Measurements from ENCODE around the gene CAMKK2.

CAMKK2 gene

DNA sequence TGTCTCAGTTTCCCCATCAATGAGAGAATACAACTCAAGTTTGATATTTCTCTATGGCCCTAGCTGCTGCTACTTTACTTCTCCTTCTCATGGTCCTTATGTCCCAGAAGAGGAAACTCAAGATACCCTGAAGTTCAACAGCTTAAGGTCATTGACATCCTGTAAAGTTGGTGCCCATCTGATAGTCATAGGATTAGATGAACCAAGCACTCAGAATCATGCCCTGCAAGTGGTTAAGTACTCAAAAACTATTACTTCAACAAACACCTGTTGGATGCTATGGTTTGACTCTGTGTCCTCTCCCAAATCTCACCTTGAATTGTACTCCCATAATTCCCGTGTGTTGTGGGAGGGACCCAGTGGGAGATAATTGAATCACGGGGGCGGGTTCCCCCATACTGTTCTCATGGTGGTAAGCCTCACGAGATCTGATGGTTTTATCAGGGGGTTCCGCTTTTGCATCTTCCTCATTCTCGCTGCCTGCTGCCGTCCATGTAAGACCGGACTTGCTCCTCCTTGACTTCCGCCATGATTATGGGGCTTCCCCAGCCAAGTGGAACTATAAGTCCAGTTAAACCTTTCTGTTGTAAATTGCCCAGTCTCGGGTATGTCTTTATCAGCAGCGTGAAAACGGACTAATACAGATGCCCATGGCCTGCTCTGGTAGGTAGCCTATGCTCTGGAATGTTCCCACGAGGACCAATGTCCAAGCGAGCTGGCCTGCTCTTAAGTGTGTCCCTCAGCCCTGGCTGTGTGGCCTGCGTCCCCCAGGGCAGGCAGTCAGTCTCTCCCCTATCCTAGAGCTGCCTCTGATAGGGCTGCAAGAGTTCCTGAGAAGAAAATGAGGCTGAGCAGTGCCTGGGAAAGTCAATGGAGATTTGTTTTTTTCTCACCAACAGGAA, 18.1 kb downstream of the CAMKK2 start:
- Histone ChIP-seq H3K27me3 (ENCODE audit: control insufficient read depth, insufficient read depth, low read length) (no peaks in the 10 kb centered on the region), H3K36me3 (ENCODE audit: control insufficient read depth, insufficient read depth, low read length) (peaks cover 19% of the 10 kb centered on the region), H3K4me3 (ENCODE audit: low read depth, low read length) (no peak overlapping the region), H3K9ac (ENCODE audit: low read length) (no peak overlapping the region), H3K27ac (ENCODE audit: low read depth, low read length) (no peak overlapping the region), H3K4me1 (ENCODE audit: control insufficient read depth, insufficient read depth, low read length) (peaks cover 25% of the 10 kb centered on the region), H3K9me3 (ENCODE audit: control insufficient read depth, insufficient read depth, low read depth, low read length) (no peaks in the 10 kb centered on the region)

DNA sequence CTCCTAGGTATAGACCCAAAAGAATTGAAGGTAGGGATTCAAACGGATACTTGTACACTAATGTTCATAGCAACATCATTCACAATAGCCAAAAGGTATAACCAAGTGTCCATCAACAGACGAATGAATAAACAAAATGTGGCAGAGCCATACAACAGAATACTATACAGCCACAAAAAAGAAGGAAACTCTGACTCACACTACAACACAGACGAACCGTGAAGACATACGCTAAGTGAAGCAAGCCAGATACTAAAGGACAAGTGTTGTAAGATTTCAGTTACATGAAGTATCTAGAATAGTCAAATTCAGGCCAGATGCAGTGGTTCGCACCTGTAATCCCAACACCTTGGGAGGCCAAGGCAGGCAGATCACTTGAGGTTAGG, 19.1 kb downstream of the CAMKK2 start:
- Histone ChIP-seq H3K27me3 (ENCODE audit: control insufficient read depth, insufficient read depth, low read length) (no peaks in the 10 kb centered on the region), H3K4me3 (ENCODE audit: low read depth, low read length) (no peak overlapping the region), H3K27ac (ENCODE audit: low read depth, low read length) (no peak overlapping the region), H3K36me3 (ENCODE audit: control insufficient read depth, insufficient read depth, low read length) (peaks cover 25% of the 10 kb centered on the region), H3K4me1 (ENCODE audit: control insufficient read depth, insufficient read depth, low read length) (peaks cover 24% of the 10 kb centered on the region), H3K9ac (ENCODE audit: low read length) (no peak overlapping the region), H3K9me3 (ENCODE audit: control insufficient read depth, insufficient read depth, low read depth, low read length) (no peaks in the 10 kb centered on the region)

DNA sequence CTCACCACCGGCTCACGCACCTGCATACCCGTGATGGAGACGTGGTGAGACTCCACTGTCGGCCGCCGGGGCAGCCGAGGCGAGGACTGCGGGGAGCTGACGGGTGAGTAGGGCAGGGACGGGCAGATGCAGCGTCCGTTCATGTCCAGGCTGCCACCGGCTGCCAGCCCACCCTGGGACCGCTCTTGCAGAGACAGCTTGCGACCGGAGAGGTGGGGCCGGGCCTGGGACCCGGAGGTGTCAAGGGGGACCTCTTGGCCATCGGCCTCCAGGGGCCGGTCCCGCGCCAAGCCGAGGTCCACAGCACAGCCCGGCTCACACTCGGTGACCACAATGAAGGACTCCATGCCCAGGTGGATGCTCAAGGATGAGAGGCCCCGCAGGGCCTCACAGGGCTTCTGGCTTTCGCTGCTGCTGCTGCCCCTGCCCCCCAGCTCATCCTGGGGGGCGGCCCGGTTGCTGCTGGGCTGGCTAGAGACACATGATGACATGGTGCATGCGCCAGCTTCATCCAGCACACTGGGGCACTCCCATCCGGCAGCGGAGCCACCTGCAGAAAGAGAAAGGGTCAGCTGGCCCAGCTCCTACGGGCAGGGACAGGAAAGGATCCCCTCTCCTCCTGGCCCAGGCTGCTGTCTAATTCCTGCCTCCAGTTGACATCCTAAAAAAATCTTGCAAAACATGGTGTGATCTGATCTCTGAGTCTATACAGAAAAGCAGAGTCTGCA, 22.3 kb downstream of the CAMKK2 start:
- Histone ChIP-seq H3K9ac (ENCODE audit: low read length) (no peak overlapping the region), H3K27ac (ENCODE audit: low read depth, low read length) (no peak overlapping the region), H3K27me3 (ENCODE audit: control insufficient read depth, insufficient read depth, low read length) (no peaks in the 10 kb centered on the region), H3K36me3 (ENCODE audit: control insufficient read depth, insufficient read depth, low read length) (peaks cover 37% of the 10 kb centered on the region), H3K4me1 (ENCODE audit: control insufficient read depth, insufficient read depth, low read length) (peaks cover under 1% of the 10 kb centered on the region; the same call in 1 of the 2 replicates), H3K4me3 (ENCODE audit: low read depth, low read length) (no peak overlapping the region), H3K9me3 (ENCODE audit: control insufficient read depth, insufficient read depth, low read depth, low read length) (no peaks in the 10 kb centered on the region)

- Histone ChIP-seq H3K4me1 (ENCODE audit: control insufficient read depth, insufficient read depth, low read length) (no peaks in the 10 kb centered on the region), H3K27ac (ENCODE audit: low read depth, low read length) (no peak overlapping the region), H3K4me3 (ENCODE audit: low read depth, low read length) (no peak overlapping the region), H3K9ac (ENCODE audit: low read length) (no peak overlapping the region), H3K27me3 (ENCODE audit: control insufficient read depth, insufficient read depth, low read length) (no peaks in the 10 kb centered on the region), H3K36me3 (ENCODE audit: control insufficient read depth, insufficient read depth, low read length) (peaks cover 40% of the 10 kb centered on the region), H3K9me3 (ENCODE audit: control insufficient read depth, insufficient read depth, low read depth, low read length) (no peaks in the 10 kb centered on the region)
These were observed 23.1 kb downstream of the CAMKK2 start for GRCh38 chr12:121273364-121273896.

GRCh38 chr12:121267822-121268221, 28.7 kb downstream of the CAMKK2 start:
- H3K4me1 ChIP-seq (ENCODE audit: control insufficient read depth, insufficient read depth, low read length): no peaks in the 10 kb centered on the region
- no peak overlapping the region for H3K4me3 ChIP-seq (ENCODE audit: low read depth, low read length)
- H3K9ac ChIP-seq (ENCODE audit: low read length): no peak overlapping the region
- H3K9me3 ChIP-seq (ENCODE audit: control insufficient read depth, insufficient read depth, low read depth, low read length): no peaks in the 10 kb centered on the region
- H3K27ac ChIP-seq (ENCODE audit: low read depth, low read length): no peak overlapping the region
- H3K27me3 ChIP-seq (ENCODE audit: control insufficient read depth, insufficient read depth, low read length): no peaks in the 10 kb centered on the region
- peaks cover 63% of the 10 kb centered on the region for H3K36me3 ChIP-seq (ENCODE audit: control insufficient read depth, insufficient read depth, low read length)

DNA sequence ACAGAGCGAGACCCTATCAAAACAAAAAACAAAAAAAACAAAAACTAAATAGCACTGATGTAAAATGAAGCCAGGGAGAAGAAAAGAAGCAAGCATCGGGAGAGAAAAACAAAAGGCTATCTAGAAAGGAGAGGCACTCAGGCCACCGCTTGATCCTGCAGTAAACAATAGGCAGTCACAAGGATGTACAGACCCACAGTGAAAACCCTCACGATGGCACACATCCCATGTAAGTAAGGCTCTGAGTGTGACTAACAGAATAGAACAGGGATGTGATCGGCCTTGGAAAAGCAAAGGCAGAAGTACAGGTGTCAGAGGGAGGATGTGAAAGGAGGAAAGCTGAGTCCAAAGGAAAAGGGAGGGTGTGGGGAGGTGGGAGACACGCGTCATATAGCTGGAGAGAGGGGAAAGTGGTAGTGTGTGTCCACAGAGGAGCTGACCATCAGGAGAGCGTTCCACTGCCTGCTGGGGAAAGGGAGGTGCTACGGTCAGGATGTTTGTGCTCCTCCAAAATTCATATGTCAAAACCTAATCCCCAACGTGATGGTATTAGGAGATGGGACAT, 31.5 kb downstream of the CAMKK2 start:
- Histone ChIP-seq H3K36me3 (ENCODE audit: control insufficient read depth, insufficient read depth, low read length) (peaks cover 72% of the 10 kb centered on the region), H3K4me3 (ENCODE audit: low read depth, low read length) (no peak overlapping the region), H3K4me1 (ENCODE audit: control insufficient read depth, insufficient read depth, low read length) (no peaks in the 10 kb centered on the region), H3K9ac (ENCODE audit: low read length) (no peak overlapping the region), H3K9me3 (ENCODE audit: control insufficient read depth, insufficient read depth, low read depth, low read length) (no peaks in the 10 kb centered on the region), H3K27ac (ENCODE audit: low read depth, low read length) (no peak overlapping the region), H3K27me3 (ENCODE audit: control insufficient read depth, insufficient read depth, low read length) (no peaks in the 10 kb centered on the region)

GRCh38 chr12:121264135-121264534, 32.4 kb downstream of the CAMKK2 start:
- Histone ChIP-seq H3K27me3 (ENCODE audit: control insufficient read depth, insufficient read depth, low read length) (no peaks in the 10 kb centered on the region), H3K27ac (ENCODE audit: low read depth, low read length) (no peak overlapping the region), H3K4me1 (ENCODE audit: control insufficient read depth, insufficient read depth, low read length) (no peaks in the 10 kb centered on the region), H3K36me3 (ENCODE audit: control insufficient read depth, insufficient read depth, low read length) (peaks cover 75% of the 10 kb centered on the region), H3K9ac (ENCODE audit: low read length) (no peak overlapping the region), H3K4me3 (ENCODE audit: low read depth, low read length) (no peak overlapping the region), H3K9me3 (ENCODE audit: control insufficient read depth, insufficient read depth, low read depth, low read length) (no peaks in the 10 kb centered on the region)

DNA sequence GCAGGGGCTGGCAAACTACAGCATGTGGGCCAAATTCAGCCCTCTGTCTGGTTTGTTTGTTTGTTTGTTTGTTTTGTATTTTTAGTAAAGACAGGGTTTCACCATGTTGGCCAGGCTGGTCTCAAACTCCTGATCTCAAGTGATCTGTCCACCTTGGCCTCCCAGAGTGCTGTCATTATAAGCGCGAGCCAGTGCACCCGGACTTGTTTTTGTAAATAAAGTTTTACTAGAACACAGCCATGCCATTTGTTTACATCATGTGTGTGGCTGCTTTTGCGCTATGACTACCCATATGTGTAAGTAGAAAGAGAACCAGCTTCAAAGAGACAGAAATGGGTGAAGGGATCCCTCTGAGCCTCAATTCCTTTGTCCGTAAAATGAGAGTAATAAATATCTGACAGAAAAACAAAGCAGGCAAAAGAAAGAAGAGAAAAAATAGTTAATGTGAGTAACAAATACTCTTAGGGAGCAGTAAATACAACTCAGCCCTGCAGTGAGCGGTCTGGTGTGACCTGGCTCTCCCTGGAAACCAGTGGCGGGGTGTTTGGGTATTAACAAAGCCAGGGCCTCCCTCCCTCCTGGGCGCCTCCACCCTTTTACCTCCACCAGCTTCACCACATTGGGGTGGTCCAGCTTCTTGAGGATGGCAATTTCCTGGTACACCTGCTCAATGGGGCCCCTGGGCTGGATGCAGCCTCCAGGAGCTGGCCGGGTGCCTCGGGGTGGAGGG, 33.1 kb downstream of the CAMKK2 start:
- peaks cover 73% of the 10 kb centered on the region for H3K36me3 ChIP-seq (ENCODE audit: control insufficient read depth, insufficient read depth, low read length)
- no peaks in the 10 kb centered on the region for H3K27me3 ChIP-seq (ENCODE audit: control insufficient read depth, insufficient read depth, low read length)
- no peak overlapping the region for H3K27ac ChIP-seq (ENCODE audit: low read depth, low read length)
- H3K4me1 ChIP-seq (ENCODE audit: control insufficient read depth, insufficient read depth, low read length): no peaks in the 10 kb centered on the region
- H3K4me3 ChIP-seq (ENCODE audit: low read depth, low read length): no peak overlapping the region
- no peaks in the 10 kb centered on the region for H3K9me3 ChIP-seq (ENCODE audit: control insufficient read depth, insufficient read depth, low read depth, low read length)
- no peak overlapping the region for H3K9ac ChIP-seq (ENCODE audit: low read length)

DNA sequence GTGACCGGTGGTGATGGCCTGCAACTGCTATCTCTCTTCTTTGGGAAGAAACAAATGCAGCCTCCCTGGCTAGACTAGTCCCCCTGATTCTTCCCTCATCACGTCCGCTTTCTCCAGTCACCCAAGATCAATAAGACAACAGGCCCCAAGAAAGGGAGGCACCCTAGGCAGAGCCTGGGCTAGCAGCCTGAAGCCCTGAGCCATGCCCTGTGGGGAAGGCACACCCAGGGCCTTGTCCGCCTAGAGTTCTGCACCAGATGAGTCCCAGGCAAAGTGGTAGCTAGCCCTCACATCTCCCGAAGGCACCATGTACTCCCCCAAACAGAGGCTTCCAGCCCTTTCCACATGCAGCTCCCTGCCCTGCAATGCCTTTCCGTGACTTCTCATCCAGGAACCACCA, 35.1 kb downstream of the CAMKK2 start:
- H3K9me3 ChIP-seq (ENCODE audit: control insufficient read depth, insufficient read depth, low read depth, low read length): no peaks in the 10 kb centered on the region
- H3K27ac ChIP-seq (ENCODE audit: low read depth, low read length): no peak overlapping the region
- H3K4me1 ChIP-seq (ENCODE audit: control insufficient read depth, insufficient read depth, low read length): no peaks in the 10 kb centered on the region
- H3K36me3 ChIP-seq (ENCODE audit: control insufficient read depth, insufficient read depth, low read length): peaks cover 66% of the 10 kb centered on the region
- H3K4me3 ChIP-seq (ENCODE audit: low read depth, low read length): no peak overlapping the region
- no peaks in the 10 kb centered on the region for H3K27me3 ChIP-seq (ENCODE audit: control insufficient read depth, insufficient read depth, low read length)
- no peak overlapping the region for H3K9ac ChIP-seq (ENCODE audit: low read length)

DNA sequence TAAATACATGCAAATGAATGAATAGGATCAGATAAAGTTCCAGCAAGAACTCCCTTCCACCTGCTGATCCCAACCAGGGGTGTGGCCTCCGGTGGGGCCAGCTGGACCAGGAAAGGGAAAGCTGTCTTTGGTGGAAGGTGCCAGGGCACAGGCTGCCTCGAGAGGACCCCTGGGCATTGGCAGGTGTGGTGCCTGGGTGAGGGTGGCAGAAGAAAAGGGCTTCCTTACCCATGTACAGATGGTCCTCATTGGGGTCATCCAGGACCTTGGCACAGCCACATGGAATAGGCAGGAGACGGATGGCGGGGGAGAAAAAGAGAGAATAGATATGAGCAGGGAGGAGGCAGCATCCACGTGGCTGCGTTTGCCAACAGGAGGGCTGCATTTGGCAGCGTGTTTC, 36.4 kb downstream of the CAMKK2 start:
- H3K9me3 ChIP-seq (ENCODE audit: control insufficient read depth, insufficient read depth, low read depth, low read length): no peaks in the 10 kb centered on the region
- H3K4me3 ChIP-seq (ENCODE audit: low read depth, low read length): no peak overlapping the region

More for the DNA sequence above, 36.4 kb downstream of the CAMKK2 start:
- no peaks in the 10 kb centered on the region for H3K27me3 ChIP-seq (ENCODE audit: control insufficient read depth, insufficient read depth, low read length)
- peaks cover 66% of the 10 kb centered on the region for H3K36me3 ChIP-seq (ENCODE audit: control insufficient read depth, insufficient read depth, low read length)
- no peak overlapping the region for H3K9ac ChIP-seq (ENCODE audit: low read length)
- no peak overlapping the region for H3K27ac ChIP-seq (ENCODE audit: low read depth, low read length)
- no peaks in the 10 kb centered on the region for H3K4me1 ChIP-seq (ENCODE audit: control insufficient read depth, insufficient read depth, low read length)
